Measurements from ENCODE around the gene AMPH.
A peak's percentile ranks its signal among the peaks of the same experiment; 100 is the strongest.
"Not testable (repeated sequence)": the region's sequence is repeated elsewhere in the genome, so short reads cannot be mapped to it uniquely, and the experiment has no call there.

Gene AMPH

GRCh38 chr7:38358273-38358831 lies 272.8 kb downstream of the AMPH start:
- H3K36me3 ChIP-seq (replicated peaks in 1 of 2; ENCODE audit: control insufficient read depth in 2 of 2, insufficient read depth in 2 of 2, low read length in 2 of 2); H2AK5ac ChIP-seq (ENCODE audit: low read depth, low read length); H2BK120ac ChIP-seq (ENCODE audit: low read depth, low read length); H3K27ac ChIP-seq (replicated peaks; ENCODE audit: low read length); H2BK12ac ChIP-seq (ENCODE audit: low read length); H3K9me3 ChIP-seq (replicated peaks in 1 of 2; ENCODE audit: control insufficient read depth in 2 of 2, insufficient read depth in 1 of 2, low read depth in 1 of 2, low read length in 2 of 2); H3K79me1 ChIP-seq (ENCODE audit: low read depth, low read length); H3K14ac ChIP-seq (ENCODE audit: low read length); H4K91ac ChIP-seq (ENCODE audit: low read depth, low read length, poor library complexity); DNase-seq (ENCODE audit: low spot score); H4K8ac ChIP-seq (ENCODE audit: low read depth, low read length); H3K4me1 ChIP-seq (ENCODE audit: control insufficient read depth in 2 of 2, insufficient read depth in 1 of 2, low read depth in 1 of 2, low read length in 2 of 2); H3K4ac ChIP-seq (ENCODE audit: low read length); H3K18ac ChIP-seq (ENCODE audit: low read length); H2BK15ac ChIP-seq (ENCODE audit: low read length); H2BK5ac ChIP-seq (ENCODE audit: low read length); H3K27me3 ChIP-seq (ENCODE audit: control insufficient read depth in 3 of 3, insufficient read depth in 3 of 3, low read depth in 1 of 3, low read length in 3 of 3); H3K4me3 ChIP-seq (ENCODE audit: low read length in 2 of 2); H3K23ac ChIP-seq (ENCODE audit: low read depth, low read length, poor library complexity); H3K4me2 ChIP-seq (ENCODE audit: insufficient read depth, low read length, poor library complexity, severe bottlenecking); H3K9ac ChIP-seq (ENCODE audit: low read depth, low read length, poor library complexity): not testable (repeated sequence)
- no CpG with 5 or more reads among the region's 6 CpGs for WGBS, 2 donors (ENCODE audit: extremely low coverage in 2 of 2, insufficient read length in 2 of 2, insufficient replicate concordance in 1 of 2)
- H2AFZ ChIP-seq (ENCODE audit: low read length), result peak overlapping the region; percentile 61

DNA sequence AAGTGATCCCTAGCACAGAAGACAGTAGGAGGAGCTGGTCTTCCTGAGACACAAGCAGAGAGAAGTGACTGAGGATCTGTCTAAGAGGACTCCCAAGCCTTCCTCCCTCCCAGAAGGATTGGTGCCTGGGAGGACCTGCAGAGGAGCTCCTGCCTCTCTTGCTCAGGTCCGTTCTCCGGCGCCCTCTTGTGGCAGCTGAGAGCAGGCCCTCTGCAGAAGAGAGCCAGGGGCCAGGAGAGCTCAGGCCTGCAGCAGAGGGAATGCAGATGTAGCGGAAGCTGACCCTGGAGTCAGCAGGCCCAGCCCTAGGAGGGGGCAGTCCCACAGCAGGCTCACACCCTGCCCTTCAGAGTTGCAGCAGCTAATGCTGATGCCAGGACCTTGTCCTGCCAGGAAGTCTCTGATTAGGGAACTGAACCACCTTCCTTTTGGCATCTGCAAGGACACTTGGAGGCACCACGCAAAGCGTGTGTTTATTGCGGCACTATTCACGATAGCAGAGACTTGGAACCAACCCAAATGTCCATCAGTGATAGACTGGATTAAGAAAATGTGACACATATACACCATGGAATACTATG lies 276.8 kb downstream of the AMPH start:
- not testable (repeated sequence) for H3K36me3 ChIP-seq (replicated peaks in 1 of 2; ENCODE audit: control insufficient read depth in 2 of 2, insufficient read depth in 2 of 2, low read length in 2 of 2); H2AFZ ChIP-seq (ENCODE audit: low read length); H2BK120ac ChIP-seq (ENCODE audit: low read depth, low read length); H3K4me3 ChIP-seq (ENCODE audit: low read length in 2 of 2); H2AK5ac ChIP-seq (ENCODE audit: low read depth, low read length); H2BK12ac ChIP-seq (ENCODE audit: low read length); H3K79me1 ChIP-seq (ENCODE audit: low read depth, low read length); H3K18ac ChIP-seq (ENCODE audit: low read length); H3K4me2 ChIP-seq (ENCODE audit: insufficient read depth, low read length, poor library complexity, severe bottlenecking); H4K91ac ChIP-seq (ENCODE audit: low read depth, low read length, poor library complexity); H3K9ac ChIP-seq (ENCODE audit: low read depth, low read length, poor library complexity); H3K27me3 ChIP-seq (ENCODE audit: control insufficient read depth in 3 of 3, insufficient read depth in 3 of 3, low read depth in 1 of 3, low read length in 3 of 3); H4K8ac ChIP-seq (ENCODE audit: low read depth, low read length); H3K14ac ChIP-seq (ENCODE audit: low read length); H2BK15ac ChIP-seq (ENCODE audit: low read length); H3K23ac ChIP-seq (ENCODE audit: low read depth, low read length, poor library complexity); H3K4ac ChIP-seq (ENCODE audit: low read length); DNase-seq (ENCODE audit: low spot score); H3K9me3 ChIP-seq (replicated peaks in 1 of 2; ENCODE audit: control insufficient read depth in 2 of 2, insufficient read depth in 1 of 2, low read depth in 1 of 2, low read length in 2 of 2); H3K4me1 ChIP-seq (ENCODE audit: control insufficient read depth in 2 of 2, insufficient read depth in 1 of 2, low read depth in 1 of 2, low read length in 2 of 2); H3K27ac ChIP-seq (replicated peaks; ENCODE audit: low read length); H2BK5ac ChIP-seq (ENCODE audit: low read length)
- no CpG with 5 or more reads among the region's 8 CpGs for WGBS, 2 donors (ENCODE audit: extremely low coverage in 2 of 2, insufficient read length in 2 of 2, insufficient replicate concordance in 1 of 2)

- H4K8ac ChIP-seq (ENCODE audit: low read depth, low read length); H2AK5ac ChIP-seq (ENCODE audit: low read depth, low read length); H3K9me3 ChIP-seq (replicated peaks in 1 of 2; ENCODE audit: control insufficient read depth in 2 of 2, insufficient read depth in 1 of 2, low read depth in 1 of 2, low read length in 2 of 2); H3K27me3 ChIP-seq (ENCODE audit: control insufficient read depth in 3 of 3, insufficient read depth in 3 of 3, low read depth in 1 of 3, low read length in 3 of 3); H3K36me3 ChIP-seq (replicated peaks in 1 of 2; ENCODE audit: control insufficient read depth in 2 of 2, insufficient read depth in 2 of 2, low read length in 2 of 2); H2AFZ ChIP-seq (ENCODE audit: low read length); H3K9ac ChIP-seq (ENCODE audit: low read depth, low read length, poor library complexity); H3K4ac ChIP-seq (ENCODE audit: low read length); H2BK5ac ChIP-seq (ENCODE audit: low read length); H2BK12ac ChIP-seq (ENCODE audit: low read length); H3K23ac ChIP-seq (ENCODE audit: low read depth, low read length, poor library complexity); H3K79me1 ChIP-seq (ENCODE audit: low read depth, low read length); H4K91ac ChIP-seq (ENCODE audit: low read depth, low read length, poor library complexity); H3K4me2 ChIP-seq (ENCODE audit: insufficient read depth, low read length, poor library complexity, severe bottlenecking); H3K4me1 ChIP-seq (ENCODE audit: control insufficient read depth in 2 of 2, insufficient read depth in 1 of 2, low read depth in 1 of 2, low read length in 2 of 2); H3K14ac ChIP-seq (ENCODE audit: low read length); DNase-seq (ENCODE audit: low spot score); H2BK120ac ChIP-seq (ENCODE audit: low read depth, low read length); H2BK15ac ChIP-seq (ENCODE audit: low read length); H3K18ac ChIP-seq (ENCODE audit: low read length); H3K27ac ChIP-seq (replicated peaks; ENCODE audit: low read length); H3K4me3 ChIP-seq (ENCODE audit: low read length in 2 of 2): not testable (repeated sequence)
- no CpG with 5 or more reads among the region's 7 CpGs for WGBS, 2 donors (ENCODE audit: extremely low coverage in 2 of 2, insufficient read length in 2 of 2, insufficient replicate concordance in 1 of 2)
Measured at GRCh38 chr7:38353431-38353881, 277.7 kb downstream of the AMPH start.

DNA sequence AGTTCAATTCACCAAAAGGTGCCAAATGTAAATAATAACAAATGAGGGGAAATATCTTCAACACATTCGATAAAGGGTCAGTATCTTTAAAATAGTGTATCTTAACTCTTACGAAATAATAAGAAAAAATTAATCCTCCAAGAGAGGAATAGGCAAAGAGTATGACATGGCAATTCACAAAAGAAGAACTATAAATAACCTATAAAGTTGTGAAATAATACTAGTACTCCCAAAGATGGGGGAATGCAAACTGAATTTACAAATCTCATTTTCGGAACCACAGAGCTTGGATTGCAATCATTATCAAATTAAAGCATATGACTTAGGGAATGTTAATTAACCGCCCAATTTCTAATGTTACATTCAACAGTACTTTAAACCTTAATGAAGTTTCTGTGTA lies 279.6 kb downstream of the AMPH start:
- Histone ChIP-seq H4K91ac (ENCODE audit: low read depth, low read length, poor library complexity) (no peak overlapping the region), H3K27me3 (ENCODE audit: control insufficient read depth in 3 of 3, insufficient read depth in 3 of 3, low read depth in 1 of 3, low read length in 3 of 3) (no peaks in the 10 kb centered on the region), H2BK5ac (ENCODE audit: low read length) (no peak overlapping the region), H3K79me1 (ENCODE audit: low read depth, low read length) (no peaks in the 10 kb centered on the region), H3K4me3 (ENCODE audit: low read length in 2 of 2) (no peak overlapping the region), H2AK5ac (ENCODE audit: low read depth, low read length) (no peak overlapping the region), H3K14ac (ENCODE audit: low read length) (no peak overlapping the region), H3K27ac (replicated peaks; ENCODE audit: low read length) (no peak overlapping the region), H3K9ac (ENCODE audit: low read depth, low read length, poor library complexity) (no peak overlapping the region), H3K36me3 (replicated peaks in 1 of 2; ENCODE audit: control insufficient read depth in 2 of 2, insufficient read depth in 2 of 2, low read length in 2 of 2) (no peaks in the 10 kb centered on the region), H4K8ac (ENCODE audit: low read depth, low read length) (no peak overlapping the region), H2BK12ac (ENCODE audit: low read length) (no peak overlapping the region), H3K9me3 (replicated peaks in 1 of 2; ENCODE audit: control insufficient read depth in 2 of 2, insufficient read depth in 1 of 2, low read depth in 1 of 2, low read length in 2 of 2) (no peaks in the 10 kb centered on the region), H3K4me1 (ENCODE audit: control insufficient read depth in 2 of 2, insufficient read depth in 1 of 2, low read depth in 1 of 2, low read length in 2 of 2) (no peaks in the 10 kb centered on the region), H3K18ac (ENCODE audit: low read length) (no peak overlapping the region), H3K4ac (ENCODE audit: low read length) (no peak overlapping the region), H3K4me2 (ENCODE audit: insufficient read depth, low read length, poor library complexity, severe bottlenecking) (no peak overlapping the region), H2BK120ac (ENCODE audit: low read depth, low read length) (no peak overlapping the region), H2AFZ (ENCODE audit: low read length) (no peak overlapping the region), H3K23ac (ENCODE audit: low read depth, low read length, poor library complexity) (no peak overlapping the region), H2BK15ac (ENCODE audit: low read length) (no peak overlapping the region)
- no CpG with 5 or more reads among the region's 4 CpGs for WGBS, 2 donors (ENCODE audit: extremely low coverage in 2 of 2, insufficient read length in 2 of 2, insufficient replicate concordance in 1 of 2)
- DNase-seq (ENCODE audit: low spot score), result no peak
